Keratinocyte (primary cell): ENCODE data around the gene MPPE1. TPM values are rescaled to one million over a fixed set of nuclear protein-coding genes. Genes with fewer than 3 reads are reported as not detected.

ENCODE experiments used
- DNase-seq: peaks from one replicate; pipeline ENCODE4 v3.0.0-alpha.2; 2011; ENCODE audit warnings: low read depth, missing footprints, low spot score
- FAIRE-seq: peaks from 2 replicates; lab custom pipeline; 2011; peaks lifted over from hg19 to GRCh38; lab: Jason Lieb, UNC
- H2AFZ ChIP-seq: 2 replicates; pipeline ENCODE4 v1.6.0; 2012; ENCODE audit warnings: low read length, control low read depth, inconsistent platforms; ENCODE audit not compliant: control insufficient read depth
- H3K27ac ChIP-seq: 2 replicates; pipeline ENCODE4 v1.5.1; 2011; ENCODE audit warnings: low read length; ENCODE audit not compliant: control insufficient read depth, insufficient read depth
- H3K27me3 ChIP-seq: 3 replicates; pipeline ENCODE4 v1.6.0; 2011; ENCODE audit warnings: low read length; ENCODE audit not compliant: control insufficient read depth, insufficient read depth; ENCODE audit errors: extremely low read depth
- H3K36me3 ChIP-seq, 2 experiments: 2 replicates in 1 of 2; 3 replicates in 1 of 2; pipeline ENCODE4 v1.5.1; 2011; ENCODE audit warnings: low read length in 2 of 2, mild to moderate bottlenecking in 1 of 2; ENCODE audit not compliant: control insufficient read depth in 2 of 2, insufficient read depth in 2 of 2; ENCODE audit errors: extremely low read depth in 1 of 2
- H3K4me1 ChIP-seq: 3 replicates; pipeline ENCODE4 v1.5.1; 2011; ENCODE audit warnings: low read length; ENCODE audit not compliant: control insufficient read depth, insufficient read depth; ENCODE audit errors: extremely low read depth
- H3K4me2 ChIP-seq: 3 replicates; pipeline ENCODE4 v1.6.0; 2011; ENCODE audit warnings: low read depth, low read length; ENCODE audit not compliant: control insufficient read depth, insufficient read depth; ENCODE audit errors: extremely low read depth
- H3K4me3 ChIP-seq, 3 experiments: fragments of 200-600 bp in 1 of 3; sonication (generic) in 1 of 3; 2 replicates in 2 of 3; 3 replicates in 1 of 3; pipeline ENCODE4 v1.5.1; 2011 to 2016; ENCODE audit warnings: low read length in 3 of 3, mild to moderate bottlenecking in 3 of 3, control low read depth in 2 of 3, inconsistent platforms in 1 of 3, low read depth in 1 of 3, mixed read lengths in 1 of 3, mixed run types in 1 of 3, moderate library complexity in 1 of 3; ENCODE audit not compliant: control insufficient read depth in 2 of 3, insufficient read depth in 2 of 3; ENCODE audit errors: extremely low read depth in 1 of 3
- H3K79me2 ChIP-seq: 2 replicates; pipeline ENCODE4 v1.6.0; 2012; ENCODE audit warnings: low read length; ENCODE audit not compliant: control insufficient read depth, insufficient read depth
- H3K9ac ChIP-seq: 3 replicates; pipeline ENCODE4 v1.6.0; 2011; ENCODE audit warnings: low read length; ENCODE audit not compliant: control insufficient read depth, insufficient read depth; ENCODE audit errors: extremely low read depth
- H3K9me1 ChIP-seq: 3 replicates; pipeline ENCODE4 v1.6.0; 2011; ENCODE audit warnings: low read length; ENCODE audit not compliant: control insufficient read depth, insufficient read depth; ENCODE audit errors: extremely low read depth
- H3K9me3 ChIP-seq: 2 replicates; pipeline ENCODE4 v1.5.1; 2012; ENCODE audit warnings: low read depth, low read length; ENCODE audit not compliant: control insufficient read depth
- H4K20me1 ChIP-seq: 3 replicates; pipeline ENCODE4 v1.6.0; 2011; ENCODE audit warnings: low read length; ENCODE audit not compliant: control insufficient read depth, insufficient read depth; ENCODE audit errors: extremely low read depth
- EZH2 ChIP-seq: IDR thresholded peaks from one replicate; pipeline ENCODE4 v1.6.1; 2012; ENCODE audit warnings: inconsistent platforms, mild to moderate bottlenecking, low read length, moderate library complexity
- dilution Hi-C: fragments of 300-500 bp; cut with MboI; formaldehyde crosslinking; loops from one replicate; pipeline ENCODE4 v1.7.0; 2020; ENCODE audit warnings: low sequenced_read_pairs; ENCODE audit not compliant: extremely low pct_ligation_motif_present
- polyA plus RNA-seq, 5 experiments: library from polyadenylated mRNA; depleted of rRNA in 3 of 5; stranded (reverse) in 3 of 5; stranded (forward) in 1 of 5; unstranded in 1 of 5; fragments of >200 nt; gene quantifications; 1 replicate in 1 of 5; 2 replicates in 3 of 5; 3 replicates in 1 of 5; pipeline versions ENCODE4 v1.2.1 to v1.2.3, GENCODE V29; 2011 to 2012; ENCODE audit warnings: missing spikeins in 2 of 5, low read depth in 1 of 5, low replicate concordance in 1 of 5
- TF ChIP-seq, protein P1 (sequence below), 3 experiments: IDR thresholded peaks in 1 of 3; conservative IDR thresholded peaks in 1 of 3; optimal IDR thresholded peaks in 1 of 3; 2 replicates in 2 of 3; 3 replicates in 1 of 3; pipeline versions ENCODE3 to v1.5.1; 2011; ENCODE audit warnings: low read length in 3 of 3, mild to moderate bottlenecking in 3 of 3, moderate library complexity in 2 of 3, control low read depth in 1 of 3, inconsistent platforms in 1 of 3; ENCODE audit not compliant: insufficient read depth in 2 of 3; ENCODE audit errors: extremely low read depth in 1 of 3

Gene MPPE1
- polyA plus RNA-seq, 1 donor (not counting 4 experiments of a cell fraction or from before 2014, with no cell fraction given), result 21.0 TPM

DNA sequence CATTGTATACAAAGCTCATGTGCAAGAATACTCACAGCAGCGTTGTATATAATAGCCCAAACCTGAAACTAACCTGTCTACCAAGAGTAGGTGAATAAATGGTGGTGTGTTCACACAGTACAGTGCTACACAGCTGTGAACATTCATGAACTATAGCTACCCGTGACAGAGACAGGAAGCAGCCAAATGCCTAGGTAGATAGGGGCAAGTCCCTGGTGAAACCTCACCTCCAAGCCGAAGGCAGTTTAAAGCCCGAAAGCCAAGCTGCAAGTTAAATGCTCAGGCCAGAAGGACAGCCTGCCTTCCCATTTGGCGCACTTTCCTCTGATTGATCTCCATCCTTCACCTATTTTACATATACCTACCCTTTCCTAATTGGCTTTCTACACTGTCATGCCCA is 36.7 kb upstream of the MPPE1 start:
- H3K4me2 ChIP-seq, result no peak overlapping the region
- no peak overlapping the region for H2AFZ ChIP-seq
- H4K20me1 ChIP-seq, result no peaks in the 10 kb centered on the region
- H3K27me3 ChIP-seq, result no peaks in the 10 kb centered on the region
- no peak overlapping the region for H3K4me3 ChIP-seq
- no peaks in the 10 kb centered on the region for H3K79me2 ChIP-seq
- DNase-seq (no peak), FAIRE-seq (no peak)
- H3K9ac ChIP-seq, result no peak overlapping the region
- dilution Hi-C loops, result no loop called here
- no peak for TF ChIP-seq EZH2
- TF ChIP-seq, protein P1, sequence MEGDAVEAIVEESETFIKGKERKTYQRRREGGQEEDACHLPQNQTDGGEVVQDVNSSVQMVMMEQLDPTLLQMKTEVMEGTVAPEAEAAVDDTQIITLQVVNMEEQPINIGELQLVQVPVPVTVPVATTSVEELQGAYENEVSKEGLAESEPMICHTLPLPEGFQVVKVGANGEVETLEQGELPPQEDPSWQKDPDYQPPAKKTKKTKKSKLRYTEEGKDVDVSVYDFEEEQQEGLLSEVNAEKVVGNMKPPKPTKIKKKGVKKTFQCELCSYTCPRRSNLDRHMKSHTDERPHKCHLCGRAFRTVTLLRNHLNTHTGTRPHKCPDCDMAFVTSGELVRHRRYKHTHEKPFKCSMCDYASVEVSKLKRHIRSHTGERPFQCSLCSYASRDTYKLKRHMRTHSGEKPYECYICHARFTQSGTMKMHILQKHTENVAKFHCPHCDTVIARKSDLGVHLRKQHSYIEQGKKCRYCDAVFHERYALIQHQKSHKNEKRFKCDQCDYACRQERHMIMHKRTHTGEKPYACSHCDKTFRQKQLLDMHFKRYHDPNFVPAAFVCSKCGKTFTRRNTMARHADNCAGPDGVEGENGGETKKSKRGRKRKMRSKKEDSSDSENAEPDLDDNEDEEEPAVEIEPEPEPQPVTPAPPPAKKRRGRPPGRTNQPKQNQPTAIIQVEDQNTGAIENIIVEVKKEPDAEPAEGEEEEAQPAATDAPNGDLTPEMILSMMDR (optimal IDR thresholded peaks at IDR 0.05 in 1 of 3, IDR thresholded peaks at IDR 0.05 in 1 of 3, conservative IDR thresholded peaks at IDR 0.05 in 1 of 3; ENCODE audit: extremely low read depth in 1 of 3, insufficient read depth in 2 of 3, low read length in 3 of 3), result no peak
- no peaks in the 10 kb centered on the region for H3K9me1 ChIP-seq
- no peak overlapping the region for H3K27ac ChIP-seq
- no peaks in the 10 kb centered on the region for H3K9me3 ChIP-seq
- H3K36me3 ChIP-seq, result no peaks in the 10 kb centered on the region
- H3K4me1 ChIP-seq, result peaks cover 27% of the 10 kb centered on the region

- H3K4me2 ChIP-seq, result no peak overlapping the region
- peaks cover 27% of the 10 kb centered on the region for H3K4me1 ChIP-seq
- dilution Hi-C loops, result no loop called here
- DNase-seq, result no peak
- FAIRE-seq, result no peak
- no peaks in the 10 kb centered on the region for H3K36me3 ChIP-seq
- H3K9ac ChIP-seq, result no peak overlapping the region
- H3K9me1 ChIP-seq, result no peaks in the 10 kb centered on the region
- no peak overlapping the region for H3K4me3 ChIP-seq
- no peak overlapping the region for H2AFZ ChIP-seq
- no peak overlapping the region for H3K27ac ChIP-seq
- H3K27me3 ChIP-seq, result no peaks in the 10 kb centered on the region
- no peaks in the 10 kb centered on the region for H3K79me2 ChIP-seq
- H4K20me1 ChIP-seq, result no peaks in the 10 kb centered on the region
- no peak for TF ChIP-seq EZH2
- TF ChIP-seq, protein P1 (optimal IDR thresholded peaks at IDR 0.05 in 1 of 3, IDR thresholded peaks at IDR 0.05 in 1 of 3, conservative IDR thresholded peaks at IDR 0.05 in 1 of 3; ENCODE audit: extremely low read depth in 1 of 3, insufficient read depth in 2 of 3, low read length in 3 of 3), result no peak
- no peaks in the 10 kb centered on the region for H3K9me3 ChIP-seq
Observed at GRCh38 chr18:11944252-11944651, 36.1 kb upstream of the MPPE1 start.
